ENCODE measurements around the gene MARK4.

Gene MARK4

GRCh38 chr19:45290381-45290931, 39.4 kb downstream of the MARK4 start:
- Histone ChIP-seq H3K27me3 (ENCODE audit: control insufficient read depth in 1 of 2, insufficient read depth in 2 of 2, low read length in 2 of 2) (no peaks in the 10 kb centered on the region), H3K9ac (ENCODE audit: low read depth in 1 of 2, low read length in 2 of 2) (no peak overlapping the region), H3K27ac (ENCODE audit: low read depth, low read length) (no peak overlapping the region), H3K36me3 (ENCODE audit: control insufficient read depth in 1 of 2, insufficient read depth in 2 of 2, low read length in 2 of 2) (peaks cover 6 to 21% of the 10 kb centered on the region in 2 donors), H3K9me3 (ENCODE audit: control insufficient read depth in 1 of 2, low read length in 2 of 2) (no peaks in the 10 kb centered on the region), H3K4me3 (ENCODE audit: low read depth in 1 of 2, low read length in 2 of 2) (no peak overlapping the region), H3K4me1 (ENCODE audit: control insufficient read depth in 1 of 2, insufficient read depth in 2 of 2, low read length in 2 of 2) (no peaks in the 10 kb centered on the region)

- no peaks in the 10 kb centered on the region for H3K9me3 ChIP-seq (ENCODE audit: control insufficient read depth in 1 of 2, low read length in 2 of 2)
- H3K4me3 ChIP-seq (ENCODE audit: low read depth in 1 of 2, low read length in 2 of 2), result no peak overlapping the region
- H3K27me3 ChIP-seq (ENCODE audit: control insufficient read depth in 1 of 2, insufficient read depth in 2 of 2, low read length in 2 of 2), result no peaks in the 10 kb centered on the region
- no peak overlapping the region for H3K27ac ChIP-seq (ENCODE audit: low read depth, low read length)
- H3K36me3 ChIP-seq (ENCODE audit: control insufficient read depth in 1 of 2, insufficient read depth in 2 of 2, low read length in 2 of 2), result peaks cover 6 to 21% of the 10 kb centered on the region in 2 donors
- no peak overlapping the region for H3K9ac ChIP-seq (ENCODE audit: low read depth in 1 of 2, low read length in 2 of 2)
- H3K4me1 ChIP-seq (ENCODE audit: control insufficient read depth in 1 of 2, insufficient read depth in 2 of 2, low read length in 2 of 2), result no peaks in the 10 kb centered on the region
Measured at GRCh38 chr19:45291834-45292233, 40.8 kb downstream of the MARK4 start.

- H3K27ac ChIP-seq (ENCODE audit: low read depth, low read length), result no peak overlapping the region
- no peaks in the 10 kb centered on the region for H3K4me1 ChIP-seq (ENCODE audit: control insufficient read depth in 1 of 2, insufficient read depth in 2 of 2, low read length in 2 of 2)
- H3K9me3 ChIP-seq (ENCODE audit: control insufficient read depth in 1 of 2, low read length in 2 of 2), result no peaks in the 10 kb centered on the region
- H3K9ac ChIP-seq (ENCODE audit: low read depth in 1 of 2, low read length in 2 of 2), result no peak overlapping the region
- peaks cover 6 to 16% of the 10 kb centered on the region in 2 donors for H3K36me3 ChIP-seq (ENCODE audit: control insufficient read depth in 1 of 2, insufficient read depth in 2 of 2, low read length in 2 of 2)
- no peaks in the 10 kb centered on the region for H3K27me3 ChIP-seq (ENCODE audit: control insufficient read depth in 1 of 2, insufficient read depth in 2 of 2, low read length in 2 of 2)
- no peak overlapping the region for H3K4me3 ChIP-seq (ENCODE audit: low read depth in 1 of 2, low read length in 2 of 2)
Measured at GRCh38 chr19:45293682-45294081, 42.6 kb downstream of the MARK4 start.

GRCh38 chr19:45294291-45295029, 43.4 kb downstream of the MARK4 start:
- Histone ChIP-seq H3K36me3 (ENCODE audit: control insufficient read depth in 1 of 2, insufficient read depth in 2 of 2, low read length in 2 of 2) (peaks cover 6 to 16% of the 10 kb centered on the region in 2 donors), H3K9me3 (ENCODE audit: control insufficient read depth in 1 of 2, low read length in 2 of 2) (no peaks in the 10 kb centered on the region), H3K4me1 (ENCODE audit: control insufficient read depth in 1 of 2, insufficient read depth in 2 of 2, low read length in 2 of 2) (no peaks in the 10 kb centered on the region), H3K27ac (ENCODE audit: low read depth, low read length) (no peak overlapping the region), H3K9ac (ENCODE audit: low read depth in 1 of 2, low read length in 2 of 2) (no peak overlapping the region), H3K27me3 (ENCODE audit: control insufficient read depth in 1 of 2, insufficient read depth in 2 of 2, low read length in 2 of 2) (no peaks in the 10 kb centered on the region), H3K4me3 (ENCODE audit: low read depth in 1 of 2, low read length in 2 of 2) (no peak overlapping the region)

- Histone ChIP-seq H3K36me3 (ENCODE audit: control insufficient read depth in 1 of 2, insufficient read depth in 2 of 2, low read length in 2 of 2) (peaks cover under 1 to 9% of the 10 kb centered on the region in 2 donors), H3K27ac (ENCODE audit: low read depth, low read length) (no peak overlapping the region), H3K4me1 (ENCODE audit: control insufficient read depth in 1 of 2, insufficient read depth in 2 of 2, low read length in 2 of 2) (no peaks in the 10 kb centered on the region), H3K4me3 (ENCODE audit: low read depth in 1 of 2, low read length in 2 of 2) (no peak overlapping the region), H3K9ac (ENCODE audit: low read depth in 1 of 2, low read length in 2 of 2) (no peak overlapping the region), H3K27me3 (ENCODE audit: control insufficient read depth in 1 of 2, insufficient read depth in 2 of 2, low read length in 2 of 2) (no peaks in the 10 kb centered on the region), H3K9me3 (ENCODE audit: control insufficient read depth in 1 of 2, low read length in 2 of 2) (no peaks in the 10 kb centered on the region)
Measured at GRCh38 chr19:45295873-45296272, 44.8 kb downstream of the MARK4 start.

GRCh38 chr19:45296355-45296754, 45.3 kb downstream of the MARK4 start:
- H3K27me3 ChIP-seq (ENCODE audit: control insufficient read depth in 1 of 2, insufficient read depth in 2 of 2, low read length in 2 of 2), result no peaks in the 10 kb centered on the region
- no peak overlapping the region for H3K27ac ChIP-seq (ENCODE audit: low read depth, low read length)
- H3K9me3 ChIP-seq (ENCODE audit: control insufficient read depth in 1 of 2, low read length in 2 of 2), result no peaks in the 10 kb centered on the region
- no peak overlapping the region for H3K9ac ChIP-seq (ENCODE audit: low read depth in 1 of 2, low read length in 2 of 2)
- H3K4me3 ChIP-seq (ENCODE audit: low read depth in 1 of 2, low read length in 2 of 2), result no peak overlapping the region
- H3K36me3 ChIP-seq (ENCODE audit: control insufficient read depth in 1 of 2, insufficient read depth in 2 of 2, low read length in 2 of 2), result peaks cover 0 to 9% of the 10 kb centered on the region in 2 donors
- H3K4me1 ChIP-seq (ENCODE audit: control insufficient read depth in 1 of 2, insufficient read depth in 2 of 2, low read length in 2 of 2), result no peaks in the 10 kb centered on the region

- no peaks in the 10 kb centered on the region for H3K4me1 ChIP-seq (ENCODE audit: control insufficient read depth in 1 of 2, insufficient read depth in 2 of 2, low read length in 2 of 2)
- H3K9ac ChIP-seq (ENCODE audit: low read depth in 1 of 2, low read length in 2 of 2), result no peak overlapping the region
- H3K27ac ChIP-seq (ENCODE audit: low read depth, low read length), result no peak overlapping the region
- H3K9me3 ChIP-seq (ENCODE audit: control insufficient read depth in 1 of 2, low read length in 2 of 2), result no peaks in the 10 kb centered on the region
- H3K27me3 ChIP-seq (ENCODE audit: control insufficient read depth in 1 of 2, insufficient read depth in 2 of 2, low read length in 2 of 2), result no peaks in the 10 kb centered on the region
- peaks cover 0 to 9% of the 10 kb centered on the region in 2 donors for H3K36me3 ChIP-seq (ENCODE audit: control insufficient read depth in 1 of 2, insufficient read depth in 2 of 2, low read length in 2 of 2)
- H3K4me3 ChIP-seq (ENCODE audit: low read depth in 1 of 2, low read length in 2 of 2), result no peak overlapping the region
Measured at GRCh38 chr19:45297674-45298073, 46.6 kb downstream of the MARK4 start.

- Histone ChIP-seq H3K27me3 (ENCODE audit: control insufficient read depth in 1 of 2, insufficient read depth in 2 of 2, low read length in 2 of 2) (no peaks in the 10 kb centered on the region), H3K4me1 (ENCODE audit: control insufficient read depth in 1 of 2, insufficient read depth in 2 of 2, low read length in 2 of 2) (no peaks in the 10 kb centered on the region), H3K4me3 (ENCODE audit: low read depth in 1 of 2, low read length in 2 of 2) (no peak overlapping the region), H3K9ac (ENCODE audit: low read depth in 1 of 2, low read length in 2 of 2) (no peak overlapping the region), H3K36me3 (ENCODE audit: control insufficient read depth in 1 of 2, insufficient read depth in 2 of 2, low read length in 2 of 2) (peaks cover 0 to 9% of the 10 kb centered on the region in 2 donors), H3K27ac (ENCODE audit: low read depth, low read length) (no peak overlapping the region), H3K9me3 (ENCODE audit: control insufficient read depth in 1 of 2, low read length in 2 of 2) (no peaks in the 10 kb centered on the region)
Measured at GRCh38 chr19:45298264-45298663, 47.2 kb downstream of the MARK4 start.

- H3K36me3 ChIP-seq (ENCODE audit: control insufficient read depth in 1 of 2, insufficient read depth in 2 of 2, low read length in 2 of 2), result peaks cover 0 to under 1% of the 10 kb centered on the region in 2 donors
Measured at GRCh38 chr19:45299719-45300118, 48.6 kb downstream of the MARK4 start.

GRCh38 chr19:45302416-45302815, 51.3 kb downstream of the MARK4 start:
- H3K4me3 ChIP-seq (ENCODE audit: low read depth in 1 of 2, low read length in 2 of 2), result no peak overlapping the region
- no peak overlapping the region for H3K27ac ChIP-seq (ENCODE audit: low read depth, low read length)
- H3K27me3 ChIP-seq (ENCODE audit: control insufficient read depth in 1 of 2, insufficient read depth in 2 of 2, low read length in 2 of 2), result no peaks in the 10 kb centered on the region
- H3K9me3 ChIP-seq (ENCODE audit: control insufficient read depth in 1 of 2, low read length in 2 of 2), result no peaks in the 10 kb centered on the region
- H3K4me1 ChIP-seq (ENCODE audit: control insufficient read depth in 1 of 2, insufficient read depth in 2 of 2, low read length in 2 of 2), result no peaks in the 10 kb centered on the region
- H3K36me3 ChIP-seq (ENCODE audit: control insufficient read depth in 1 of 2, insufficient read depth in 2 of 2, low read length in 2 of 2), result no peaks in the 10 kb centered on the region
- no peak overlapping the region for H3K9ac ChIP-seq (ENCODE audit: low read depth in 1 of 2, low read length in 2 of 2)

More at GRCh38 chr19:45299719-45300118, 48.6 kb downstream of the MARK4 start:
- no peaks in the 10 kb centered on the region for H3K27me3 ChIP-seq (ENCODE audit: control insufficient read depth in 1 of 2, insufficient read depth in 2 of 2, low read length in 2 of 2)
- no peaks in the 10 kb centered on the region for H3K4me1 ChIP-seq (ENCODE audit: control insufficient read depth in 1 of 2, insufficient read depth in 2 of 2, low read length in 2 of 2)
- no peaks in the 10 kb centered on the region for H3K9me3 ChIP-seq (ENCODE audit: control insufficient read depth in 1 of 2, low read length in 2 of 2)
- H3K27ac ChIP-seq (ENCODE audit: low read depth, low read length), result no peak overlapping the region
- no peak overlapping the region for H3K4me3 ChIP-seq (ENCODE audit: low read depth in 1 of 2, low read length in 2 of 2)
- no peak overlapping the region for H3K9ac ChIP-seq (ENCODE audit: low read depth in 1 of 2, low read length in 2 of 2)
